Caco-2 (cell line): ENCODE results near the gene ACADVL. TPM values are rescaled to one million over a fixed set of nuclear protein-coding genes. Genes with fewer than 3 reads are reported as not detected.

Experiments used
- BruUV-seq: library from RNA; stranded (reverse); fragments of 400-500 nt; replicated peaks from 2 replicates; lab custom pipeline; 2021; lab: Mats Ljungman, UMichigan
- CTCF ChIA-PET: fragments of 300-600 bp; sonication (Branson Sonifier 250); formaldehyde crosslinking; loops from one replicate; lab custom pipeline; 2022; ENCODE audit warnings: antibody characterized with exemption; lab: Charles Lee
- POLR2A ChIA-PET: fragments of 300-600 bp; sonication (Branson Sonifier 250); formaldehyde crosslinking; loops from one replicate; lab custom pipeline; 2022; ENCODE audit warnings: antibody characterized with exemption; lab: Charles Lee
- DNase-seq, 2 experiments: peaks; one replicate each; pipeline versions ENCODE4 v3.0.0 to v3.0.0-alpha.2; 2020 to 2022
- H3K27me3 ChIP-seq: replicated peaks from 2 replicates; pipeline ENCODE4 v1.6.0; 2011; ENCODE audit warnings: low read length; ENCODE audit not compliant: control insufficient read depth, insufficient read depth
- H3K36me3 ChIP-seq: 2 replicates; pipeline ENCODE4 v1.5.1; 2011; ENCODE audit warnings: low read length; ENCODE audit not compliant: control insufficient read depth, insufficient read depth
- H3K4me1 ChIP-seq: fragments of 250-450 bp; sonication (Bioruptor Pico); 2 replicates; pipeline ENCODE4 v1.5.1; 2020; ENCODE audit warnings: mild to moderate bottlenecking
- H3K4me3 ChIP-seq: 2 replicates; pipeline ENCODE4 v1.5.1; 2011; ENCODE audit warnings: low read depth, mild to moderate bottlenecking, control low read depth, low read length
- H3K9me3 ChIP-seq: fragments of 250-450 bp; sonication (Bioruptor Pico); 2 replicates; pipeline ENCODE4 v1.5.1; 2020; ENCODE audit warnings: mild to moderate bottlenecking, moderate library complexity
- H3K27ac Mint-ChIP-seq: one replicate; pipeline ENCODE4 v1.8.0; 2022; ENCODE audit warnings: mixed read lengths; ENCODE audit not compliant: unreplicated experiment
- H3K27me3 Mint-ChIP-seq: one replicate; pipeline ENCODE4 v1.8.0; 2022; ENCODE audit warnings: mixed read lengths; ENCODE audit not compliant: insufficient read depth, unreplicated experiment
- H3K36me3 Mint-ChIP-seq: one replicate; pipeline ENCODE4 v1.8.0; 2022; ENCODE audit warnings: mild to moderate bottlenecking, mixed read lengths; ENCODE audit not compliant: insufficient read depth, unreplicated experiment
- H3K4me1 Mint-ChIP-seq: one replicate; pipeline ENCODE4 v1.8.0; 2022; ENCODE audit warnings: low read depth, mixed read lengths; ENCODE audit not compliant: unreplicated experiment
- H3K4me3 Mint-ChIP-seq: one replicate; pipeline ENCODE4 v1.8.0; 2022; ENCODE audit warnings: mild to moderate bottlenecking, moderate library complexity, mixed read lengths; ENCODE audit not compliant: unreplicated experiment
- H3K9me3 Mint-ChIP-seq: one replicate; pipeline ENCODE4 v1.8.0; 2022; ENCODE audit warnings: mixed read lengths; ENCODE audit not compliant: unreplicated experiment
- intact Hi-C: fragments of 100-400 bp; cut with micrococcal nuclease; formaldehyde crosslinking; loops from one replicate; pipeline ENCODE4 v1.10.0; 2022; ENCODE audit not compliant: unreplicated experiment
- total RNA-seq: library from RNA; stranded (reverse); gene quantifications from 2 replicates; pipeline ENCODE4 v1.2.3, GENCODE V29; 2022
- TF ChIP-seq, protein P1 (sequence below), 2 experiments: fragments of 200-600 bp in 1 of 2; IDR thresholded peaks; 1 replicate in 1 of 2; 2 replicates in 1 of 2; pipeline versions ENCODE4 v1.5.1 to v1.8.0; 2011 to 2022; ENCODE audit warnings: antibody characterized with exemption in 1 of 2, control low read depth in 1 of 2, inconsistent platforms in 1 of 2, low read depth in 1 of 2, low read length in 1 of 2, mild to moderate bottlenecking in 1 of 2, moderate library complexity in 1 of 2; ENCODE audit not compliant: insufficient read depth in 1 of 2, severe bottlenecking in 1 of 2, unreplicated experiment in 1 of 2

Gene ACADVL
- total RNA-seq, 1 experiment from 2014 or later: 133 TPM

- BruUV-seq: no TSS peak
- Mint-ChIP-seq H3K4me1 (peaks cover 5% of the 10 kb centered on the region), H3K9me3 (no peaks in the 10 kb centered on the region), H3K4me3 (peak overlapping the region; percentile 80), H3K27ac (peak overlapping the region; percentile 98), H3K36me3 (peaks cover 30% of the 10 kb centered on the region), H3K27me3 (no peaks in the 10 kb centered on the region)
- TF ChIP-seq, protein P1, sequence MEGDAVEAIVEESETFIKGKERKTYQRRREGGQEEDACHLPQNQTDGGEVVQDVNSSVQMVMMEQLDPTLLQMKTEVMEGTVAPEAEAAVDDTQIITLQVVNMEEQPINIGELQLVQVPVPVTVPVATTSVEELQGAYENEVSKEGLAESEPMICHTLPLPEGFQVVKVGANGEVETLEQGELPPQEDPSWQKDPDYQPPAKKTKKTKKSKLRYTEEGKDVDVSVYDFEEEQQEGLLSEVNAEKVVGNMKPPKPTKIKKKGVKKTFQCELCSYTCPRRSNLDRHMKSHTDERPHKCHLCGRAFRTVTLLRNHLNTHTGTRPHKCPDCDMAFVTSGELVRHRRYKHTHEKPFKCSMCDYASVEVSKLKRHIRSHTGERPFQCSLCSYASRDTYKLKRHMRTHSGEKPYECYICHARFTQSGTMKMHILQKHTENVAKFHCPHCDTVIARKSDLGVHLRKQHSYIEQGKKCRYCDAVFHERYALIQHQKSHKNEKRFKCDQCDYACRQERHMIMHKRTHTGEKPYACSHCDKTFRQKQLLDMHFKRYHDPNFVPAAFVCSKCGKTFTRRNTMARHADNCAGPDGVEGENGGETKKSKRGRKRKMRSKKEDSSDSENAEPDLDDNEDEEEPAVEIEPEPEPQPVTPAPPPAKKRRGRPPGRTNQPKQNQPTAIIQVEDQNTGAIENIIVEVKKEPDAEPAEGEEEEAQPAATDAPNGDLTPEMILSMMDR (IDR thresholded peaks at IDR 0.05; ENCODE audit: insufficient read depth in 1 of 2, low read depth in 1 of 2, low read length in 1 of 2, severe bottlenecking in 1 of 2, unreplicated experiment in 1 of 2): no peak
- H3K4me1 ChIP-seq: peaks cover 4% of the 10 kb centered on the region; the same call in 1 of the 2 replicates
- DNase-seq: no peak
- intact Hi-C loops: no loop called here
- no peaks in the 10 kb centered on the region for H3K27me3 ChIP-seq
- H3K4me3 ChIP-seq: no peak overlapping the region
- no peaks in the 10 kb centered on the region for H3K9me3 ChIP-seq
- ChIA-PET POLR2A (interaction anchor here (1.0 kb wide), 1 partner anchor 169 kb away, joined by 3 read pairs; no protein-coding TSS in a partner anchor), CTCF (interaction anchor here (0.7 to 2.9 kb wide), 2 partner anchors 170 to 179 kb away, joined by 3 to 13 read pairs; partner anchors contain the start of gene PLSCR3)
- no peaks in the 10 kb centered on the region for H3K36me3 ChIP-seq
Measured at GRCh38 chr17:7215136-7215638, 4.6 kb upstream of the ACADVL start.

DNA sequence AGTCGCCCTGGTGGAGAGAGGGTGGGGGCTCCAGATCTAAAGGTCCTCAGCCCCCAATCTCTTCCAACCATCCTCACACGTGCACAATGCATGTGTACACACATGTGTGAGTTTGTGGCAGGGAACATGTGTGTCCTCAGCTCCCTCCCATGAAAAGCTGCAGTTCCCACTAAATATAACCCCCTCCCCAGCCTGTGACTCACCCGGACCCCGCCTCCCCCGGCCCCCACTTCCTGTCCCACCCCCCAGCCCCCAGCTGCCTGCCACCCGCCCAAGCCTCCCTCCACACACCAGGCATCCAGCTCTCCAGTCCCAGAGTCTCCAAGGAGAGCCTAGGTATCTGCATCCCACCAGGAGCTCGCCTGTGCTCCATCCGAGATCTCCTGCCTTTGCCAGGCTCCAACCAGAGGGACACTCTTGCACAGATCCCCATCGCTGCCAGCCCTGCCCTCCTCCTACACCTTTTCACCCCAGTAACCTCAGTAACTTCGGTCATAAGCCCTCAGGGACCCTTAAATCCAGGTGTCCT, 4.0 kb upstream of the ACADVL start:
- Mint-ChIP-seq H3K4me3 (peak overlapping the region; percentile 80), H3K27ac (no peak overlapping the region), H3K4me1 (peaks cover 5% of the 10 kb centered on the region), H3K9me3 (no peaks in the 10 kb centered on the region), H3K27me3 (no peaks in the 10 kb centered on the region), H3K36me3 (peaks cover 36% of the 10 kb centered on the region)
- intact Hi-C loops: no loop called here
- Histone ChIP-seq H3K27me3 (no peaks in the 10 kb centered on the region), H3K4me3 (no peak overlapping the region), H3K36me3 (no peaks in the 10 kb centered on the region), H3K4me1 (peaks cover 7% of the 10 kb centered on the region), H3K9me3 (no peaks in the 10 kb centered on the region)
- TF ChIP-seq, protein P1 (IDR thresholded peaks at IDR 0.05; ENCODE audit: insufficient read depth in 1 of 2, low read depth in 1 of 2, low read length in 1 of 2, severe bottlenecking in 1 of 2, unreplicated experiment in 1 of 2): no peak
- no peak for DNase-seq
- BruUV-seq: no TSS peak
- CTCF ChIA-PET: interaction anchor here (2.9 kb wide), 1 partner anchor 170 kb away, joined by 13 read pairs; no protein-coding TSS in a partner anchor
- POLR2A ChIA-PET: no interaction called here

DNA sequence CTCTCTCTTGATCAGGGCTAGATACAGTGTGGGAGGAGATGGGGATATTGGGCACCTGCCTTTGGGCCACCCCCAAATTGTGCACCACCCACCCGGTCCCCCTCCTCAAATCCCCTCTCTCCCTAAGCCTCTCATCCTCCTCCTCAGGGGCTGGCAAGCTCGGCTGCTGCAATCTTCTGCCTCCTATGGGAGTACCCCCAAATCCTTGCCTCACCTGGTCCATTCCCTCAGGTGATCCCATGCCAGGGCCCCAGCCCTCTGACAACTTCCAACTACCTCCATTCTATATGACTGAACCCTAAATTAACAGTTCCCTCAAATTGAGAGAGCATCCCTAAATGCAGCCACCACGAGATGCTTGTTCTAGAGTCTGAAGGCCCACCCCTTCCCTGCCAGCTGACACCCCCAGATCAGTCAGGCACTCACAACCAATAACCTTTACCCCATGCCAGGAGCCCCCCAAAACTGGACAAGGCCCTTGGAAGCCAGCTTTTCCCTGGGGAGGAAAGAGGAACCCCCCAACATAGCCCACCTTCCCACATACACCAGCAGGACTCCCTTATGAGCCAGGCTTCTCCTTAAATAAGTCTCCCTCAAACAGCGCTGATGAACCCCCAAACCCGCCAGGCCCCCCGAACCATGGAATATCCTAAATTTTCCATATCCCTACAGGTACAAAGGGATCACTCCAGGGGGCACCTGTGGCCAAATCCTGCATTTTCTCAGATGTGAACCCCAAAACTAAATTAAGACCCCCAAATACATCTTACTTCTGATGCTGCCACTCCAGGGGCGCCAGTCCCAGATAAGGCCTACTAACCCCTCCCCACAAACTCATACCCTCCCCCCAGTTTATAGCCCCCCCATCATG, 3.3 kb upstream of the ACADVL start:
- H3K27me3 Mint-ChIP-seq: no peaks in the 10 kb centered on the region
- peaks cover 43% of the 10 kb centered on the region for H3K36me3 Mint-ChIP-seq
- peak overlapping the region; percentile 21 for H3K4me3 Mint-ChIP-seq
- peaks cover 5% of the 10 kb centered on the region for H3K4me1 Mint-ChIP-seq
- intact Hi-C loops: no loop called here
- ChIA-PET POLR2A (no interaction called here), CTCF (no interaction called here)
- Histone ChIP-seq H3K4me3 (no peak overlapping the region), H3K9me3 (no peaks in the 10 kb centered on the region), H3K36me3 (no peaks in the 10 kb centered on the region), H3K27me3 (no peaks in the 10 kb centered on the region), H3K4me1 (peaks cover 10% of the 10 kb centered on the region)
- BruUV-seq: no TSS peak
- H3K27ac Mint-ChIP-seq: no peak overlapping the region
- DNase-seq: no peak
- no peaks in the 10 kb centered on the region for H3K9me3 Mint-ChIP-seq
- TF ChIP-seq, protein P1 (IDR thresholded peaks at IDR 0.05; ENCODE audit: insufficient read depth in 1 of 2, low read depth in 1 of 2, low read length in 1 of 2, severe bottlenecking in 1 of 2, unreplicated experiment in 1 of 2): no peak
